GM10248 (cell line): ENCODE measurements around the gene NRROS.

ENCODE experiments used
- CTCF ChIA-PET: fragments of 300-600 bp; sonication (Branson Sonifier 250); formaldehyde crosslinking; extraction: SDS; loops from one replicate; lab custom pipeline; 2021; ENCODE audit warnings: antibody characterized with exemption; lab: Yijun Ruan, JAX
- POLR2A ChIA-PET: fragments of 350-650 bp; sonication (Branson Sonifier 250); formaldehyde crosslinking; extraction: SDS; loops from one replicate; lab custom pipeline; 2020; ENCODE audit warnings: antibody characterized with exemption; lab: Yijun Ruan, JAX
- DNase-seq: peaks from one replicate; pipeline ENCODE4 v3.0.0; 2012; ENCODE audit errors: extremely low spot score
- CTCF ChIP-seq: IDR thresholded peaks from 2 replicates; pipeline ENCODE4 v1.5.1; 2012; ENCODE audit warnings: mild to moderate bottlenecking, low read depth; ENCODE audit errors: extremely low read depth, missing control alignments, control extremely low read depth

NRROS gene

DNA sequence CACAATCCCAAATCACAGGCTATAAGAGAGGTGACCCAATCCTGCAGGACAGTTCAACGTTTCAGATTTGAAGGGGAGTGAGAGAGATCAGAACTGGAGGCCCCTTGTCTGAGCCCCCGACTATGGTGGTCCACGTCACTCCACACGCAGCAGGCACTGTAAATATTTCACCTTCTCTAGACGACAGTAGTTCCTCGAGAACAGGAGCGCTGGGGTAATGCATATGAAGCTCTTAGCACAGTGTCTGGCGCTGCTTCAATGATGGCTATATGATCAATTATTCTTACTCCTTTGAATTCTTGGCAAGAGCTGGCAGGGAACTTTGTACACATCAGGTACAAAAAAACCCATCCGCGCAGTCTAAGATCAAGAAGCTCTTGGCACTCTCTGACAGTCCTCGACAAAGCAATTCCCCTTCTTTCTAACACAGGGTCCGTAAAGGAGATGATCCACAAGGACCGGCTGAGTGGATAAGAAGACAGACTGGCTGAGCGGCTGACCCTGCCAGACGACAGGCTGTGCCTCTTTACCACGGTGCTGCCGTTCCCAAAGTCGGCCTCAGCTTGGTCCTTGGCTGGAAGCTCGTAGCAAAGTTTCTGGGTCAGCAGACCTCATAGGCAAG lies 522 bp upstream of the NRROS start:
- POLR2A ChIA-PET = no interaction called here
- no peak for TF ChIP-seq CTCF

DNA sequence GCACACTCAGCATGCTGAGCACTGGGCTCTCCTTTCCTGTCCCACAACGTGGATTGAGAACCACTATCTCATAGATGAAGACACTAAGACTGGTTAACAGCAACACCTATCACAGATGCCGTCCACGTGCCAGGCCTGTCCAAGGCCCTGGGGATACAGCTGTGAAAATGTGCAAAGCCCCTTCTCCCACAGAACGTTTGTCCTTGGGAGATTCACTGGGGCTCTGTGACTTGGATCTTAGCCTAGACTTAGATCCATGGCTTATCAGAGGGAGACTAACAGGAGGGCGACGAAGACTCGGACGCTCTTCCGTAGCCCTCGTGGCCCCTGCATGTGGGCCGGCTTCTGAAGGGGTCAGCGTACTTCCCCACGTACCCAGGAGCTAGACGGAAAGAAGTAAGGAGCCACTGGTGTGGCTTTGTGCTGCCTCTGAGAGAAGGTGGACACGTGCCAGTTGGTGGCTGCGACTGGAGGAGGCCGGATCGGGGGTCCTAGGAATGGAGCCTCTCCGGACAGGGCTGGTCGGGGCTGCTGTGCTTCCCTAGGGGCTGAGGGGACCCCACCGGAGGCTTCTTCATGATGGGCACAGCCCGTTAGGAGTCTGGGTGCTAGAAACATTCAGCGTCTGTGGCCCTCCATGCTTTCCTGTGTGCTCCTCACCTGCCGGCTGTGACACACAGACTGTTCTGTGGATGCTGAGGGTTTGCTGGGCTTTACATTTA lies 964 bp downstream of the NRROS start:
- ChIA-PET CTCF (interaction anchor here (1.3 to 2.9 kb wide), 3 partner anchors 8 to 48 kb away, joined by 4 to 15 read pairs (median 5); no protein-coding TSS in a partner anchor), POLR2A (no interaction called here)
- no peak for DNase-seq
- TF ChIP-seq CTCF = no peak

More for the DNA sequence above, 522 bp upstream of the NRROS start:
- DNase-seq = no peak
- CTCF ChIA-PET = interaction anchor here (1.0 to 1.4 kb wide), 4 partner anchors 10 to 49 kb away, joined by 3 to 6 read pairs (median 4); no protein-coding TSS in a partner anchor

DNA sequence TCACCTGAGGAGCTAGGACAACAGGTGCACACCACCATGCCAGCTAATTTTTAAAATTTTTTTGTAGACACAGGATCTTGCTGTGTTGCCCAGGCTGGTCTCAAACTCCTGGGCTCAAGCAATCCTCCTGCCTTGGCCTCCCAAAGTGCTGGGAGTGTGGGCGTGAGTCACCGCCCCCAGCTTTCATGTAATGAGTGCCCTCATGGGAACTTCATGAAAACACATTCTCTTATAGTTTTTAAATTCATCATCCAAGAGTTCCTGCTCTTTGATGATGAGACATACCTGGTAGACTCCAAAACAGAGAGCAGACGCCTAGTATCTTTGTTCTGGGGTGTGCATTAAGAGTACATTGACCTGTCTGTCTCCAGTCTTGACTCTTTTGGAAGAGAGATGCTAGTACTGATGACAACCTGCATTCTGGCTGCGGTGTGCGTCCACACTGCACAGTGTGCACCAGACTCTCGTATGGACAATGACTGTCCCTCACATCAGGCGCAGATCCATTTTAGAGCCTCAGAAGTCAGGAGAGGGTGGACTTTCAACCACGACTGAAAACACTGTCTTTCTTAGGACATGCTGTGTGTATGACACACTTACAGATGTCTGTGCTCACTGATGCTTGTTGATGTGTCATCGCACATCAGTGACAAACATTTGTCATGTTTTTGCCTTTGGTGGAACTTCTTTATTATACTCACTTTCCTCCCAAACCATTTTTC lies 2.0 kb downstream of the NRROS start:
- ChIA-PET CTCF (interaction anchor here (1.3 to 2.9 kb wide), 3 partner anchors 9 to 113 kb away, joined by 5 to 15 read pairs (median 8); no protein-coding TSS in a partner anchor), POLR2A (interaction anchor here (0.7 kb wide), 1 partner anchor 12 kb away, joined by 4 read pairs; no protein-coding TSS in a partner anchor)
- no peak for TF ChIP-seq CTCF
- DNase-seq = no peak

- TF ChIP-seq CTCF = no peak
- ChIA-PET CTCF (interaction anchor here (1.3 to 2.9 kb wide), 3 partner anchors 10 to 114 kb away, joined by 3 to 15 read pairs (median 8); no protein-coding TSS in a partner anchor), POLR2A (interaction anchor here (0.6 to 0.7 kb wide), 2 partner anchors 12 to 15 kb away, joined by 3 read pairs; no protein-coding TSS in a partner anchor)
- DNase-seq = no peak
These were observed 2.9 kb downstream of the NRROS start for GRCh38 chr3:196642434-196642833.

DNA sequence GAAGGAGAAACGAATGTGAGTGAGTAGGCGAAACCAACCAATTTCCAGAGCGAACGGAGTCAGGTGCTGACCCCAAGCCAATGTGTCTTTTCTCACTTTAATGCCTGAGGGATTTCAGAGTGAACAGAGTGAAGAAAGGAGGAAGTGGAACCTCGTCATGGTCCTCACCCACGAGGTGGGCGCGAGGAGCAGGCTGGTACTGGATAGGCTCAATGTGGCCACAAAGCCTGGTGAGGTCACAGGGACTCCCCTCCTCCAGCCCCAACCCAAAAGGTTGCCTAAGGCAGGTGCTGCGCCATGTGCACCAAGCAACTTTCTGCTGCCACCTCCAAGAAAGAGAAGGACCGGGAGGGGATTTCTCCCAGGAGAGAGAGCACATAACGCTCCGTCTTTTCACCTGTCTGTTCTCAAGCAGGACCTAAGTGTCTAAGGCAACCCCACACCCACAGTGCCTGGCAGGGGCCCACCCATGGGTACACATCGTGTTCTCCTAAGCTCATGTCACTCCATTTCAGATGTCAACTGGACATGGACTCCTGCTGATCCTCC lies 3.8 kb downstream of the NRROS start:
- TF ChIP-seq CTCF = no peak
- POLR2A ChIA-PET = no interaction called here
- CTCF ChIA-PET = interaction anchor here (1.2 to 2.5 kb wide), 3 partner anchors 10 to 47 kb away, joined by 3 to 7 read pairs (median 5); no protein-coding TSS in a partner anchor
- DNase-seq = peak; percentile 86
